ENCODE data around the gene AMBN.
"Not testable (repeated sequence)": the region's sequence is repeated elsewhere in the genome, so short reads cannot be mapped to it uniquely, and the experiment has no call there.

The AMBN gene

DNA sequence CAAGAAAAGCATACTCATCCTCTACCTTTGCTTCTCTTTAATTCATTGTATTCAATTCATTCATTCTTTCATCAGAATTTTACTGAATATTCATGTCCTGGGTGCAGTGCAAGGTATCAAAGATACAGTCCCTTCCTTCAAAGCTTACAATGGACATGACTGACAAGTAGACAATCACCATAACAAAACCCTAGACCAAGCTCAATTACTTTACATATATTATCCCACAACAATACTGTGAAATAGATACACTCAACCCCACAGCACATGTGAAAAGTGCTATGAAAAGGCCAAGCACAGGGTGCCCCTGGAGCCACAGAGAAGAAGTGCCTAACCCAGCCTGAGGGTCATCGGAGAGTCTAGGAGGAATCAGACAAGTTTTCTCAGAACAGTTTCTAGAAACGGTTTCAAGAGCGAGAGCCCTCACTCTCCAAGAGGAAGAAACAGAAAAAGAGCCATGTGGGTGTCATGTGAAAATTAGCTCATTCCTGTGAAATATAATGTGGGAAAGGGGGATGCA lies 15.3 kb downstream of the AMBN start:
- DNase-seq (ENCODE audit: low read depth) = no peak

DNA sequence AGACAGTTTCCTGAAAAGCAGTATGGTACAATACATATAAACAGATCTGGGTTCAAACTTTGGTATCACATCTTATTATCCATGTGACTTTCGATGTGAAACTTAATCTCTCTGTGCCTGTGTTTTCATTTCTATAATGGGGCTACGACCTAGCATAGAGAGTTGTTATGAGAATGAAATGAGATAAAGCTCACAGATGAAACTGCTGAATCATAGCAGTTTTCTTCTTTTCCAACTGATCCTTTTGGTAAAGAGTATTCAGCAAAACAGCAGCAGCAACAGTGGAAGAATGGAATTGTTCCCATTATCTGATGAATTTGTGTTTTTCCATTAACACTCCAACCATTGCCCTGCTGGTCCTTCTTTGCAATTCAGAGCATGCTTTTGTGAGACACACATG lies 16.3 kb downstream of the AMBN start:
- no peak for DNase-seq (ENCODE audit: low read depth)

DNA sequence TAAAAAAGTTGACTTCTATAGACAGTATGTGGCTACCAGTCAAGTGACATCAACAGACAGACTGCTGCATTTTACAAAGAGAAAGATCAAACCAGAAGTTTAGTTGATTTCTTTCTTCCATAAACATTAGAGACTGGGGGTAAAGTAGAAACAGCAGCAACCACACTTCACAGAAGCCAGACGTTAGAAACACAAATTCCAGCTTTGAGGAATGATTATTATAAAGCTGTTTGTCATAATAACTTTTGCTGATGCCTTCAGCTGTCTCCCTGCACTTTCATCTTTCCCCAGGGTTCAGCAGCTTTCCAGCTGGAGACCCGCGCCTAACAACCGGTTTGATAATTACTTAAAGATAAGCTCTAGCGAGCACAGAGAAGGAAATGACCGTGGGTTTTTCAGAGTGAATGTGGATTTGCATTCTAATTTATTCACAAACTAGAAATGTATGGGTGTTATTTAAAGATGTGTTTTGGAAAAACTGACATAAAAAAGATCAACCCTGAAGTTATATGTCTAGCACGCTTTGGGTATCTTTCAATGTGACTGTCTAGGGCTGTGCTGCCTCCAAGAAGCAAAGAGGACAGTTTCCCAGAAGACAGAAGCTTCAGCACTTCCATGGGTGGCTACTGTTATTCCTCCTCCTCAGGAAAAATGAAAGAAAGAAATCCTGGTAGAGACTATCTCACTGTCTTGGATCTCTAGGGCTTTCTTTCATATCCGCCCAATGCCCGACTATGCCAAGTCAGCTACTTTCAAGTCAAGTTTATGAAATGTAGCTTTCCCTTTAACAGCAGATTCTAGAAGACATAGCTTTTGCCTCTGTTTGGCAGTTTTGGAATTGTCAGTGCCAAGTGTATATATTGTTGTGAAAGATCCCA lies 21.5 kb downstream of the AMBN start:
- no peak for DNase-seq (ENCODE audit: low read depth)

DNA sequence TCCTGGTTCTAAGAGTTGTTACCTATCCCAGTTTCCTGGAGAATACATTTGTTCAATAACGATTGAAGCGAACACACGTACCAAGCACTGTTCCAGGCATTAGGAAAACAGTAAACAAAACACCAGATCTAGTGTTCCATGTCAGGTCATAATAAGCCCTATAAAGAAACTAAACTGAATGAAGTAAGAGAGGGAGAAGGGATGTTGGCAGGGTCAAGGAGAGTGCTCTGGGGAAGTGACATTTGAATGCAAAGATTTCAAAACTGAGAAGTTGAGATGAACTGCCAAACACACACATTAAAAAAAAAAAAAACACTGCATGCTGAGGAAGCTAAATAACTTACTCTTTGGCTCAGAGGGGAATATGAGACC lies 22.1 kb downstream of the AMBN start:
- DNase-seq (ENCODE audit: low read depth) = no peak

DNA sequence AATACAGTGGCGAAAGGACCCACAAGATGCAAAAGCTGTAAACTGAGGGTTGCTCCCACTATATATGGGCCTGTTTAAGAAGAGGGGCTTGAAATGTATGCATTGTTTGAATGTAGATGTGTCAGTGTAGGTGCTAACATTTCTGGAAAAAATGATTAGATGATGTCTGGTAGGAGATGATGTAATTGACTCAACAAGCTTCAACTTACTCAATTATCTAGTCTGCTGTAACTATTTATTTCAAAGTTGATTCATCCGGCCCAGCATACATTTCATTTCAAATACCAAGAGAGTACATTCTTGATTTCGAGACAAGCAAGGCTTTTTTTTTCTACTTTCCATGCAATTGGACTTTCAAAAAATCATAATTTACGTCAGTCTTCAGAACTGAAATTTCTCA lies 27.2 kb downstream of the AMBN start:
- no peak for DNase-seq (ENCODE audit: low read depth)

DNA sequence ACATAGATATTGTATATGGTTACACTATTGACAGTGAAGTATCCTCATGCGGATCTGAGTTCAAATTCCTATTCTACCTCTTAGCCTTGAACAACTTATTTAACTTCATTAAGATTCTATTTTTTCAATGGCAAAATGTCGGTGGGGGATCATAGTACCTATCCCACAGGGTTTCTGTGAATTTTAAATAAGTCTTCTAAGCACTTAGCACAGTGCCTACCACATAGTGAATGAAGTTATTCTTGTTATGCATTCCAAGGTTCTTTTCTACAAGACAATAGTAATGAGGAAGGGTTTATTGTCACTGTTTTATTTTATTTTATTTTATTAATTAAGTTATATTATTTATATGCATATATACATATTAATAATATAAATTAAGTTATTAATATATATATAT lies 27.7 kb downstream of the AMBN start:
- no peak for DNase-seq (ENCODE audit: low read depth)

DNA sequence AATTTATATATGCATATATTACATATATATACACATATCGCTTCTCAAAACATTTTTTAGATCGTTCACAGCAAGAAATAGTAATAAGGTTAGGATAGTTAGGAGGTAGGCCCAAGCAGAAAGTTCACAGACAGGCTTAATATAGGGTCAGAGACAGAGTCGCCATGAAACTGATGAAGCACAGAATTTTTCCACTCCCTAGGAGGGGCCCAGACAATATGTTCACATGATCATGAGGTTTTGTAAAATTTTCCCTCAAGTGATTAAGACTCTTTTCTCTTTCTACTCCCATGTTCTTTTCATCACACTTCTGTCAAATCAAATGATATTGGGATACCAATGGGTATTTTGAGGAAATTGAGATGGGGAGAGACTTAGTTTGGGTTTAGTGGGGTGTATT lies 31.3 kb downstream of the AMBN start:
- no peak for DNase-seq (ENCODE audit: low read depth)

DNA sequence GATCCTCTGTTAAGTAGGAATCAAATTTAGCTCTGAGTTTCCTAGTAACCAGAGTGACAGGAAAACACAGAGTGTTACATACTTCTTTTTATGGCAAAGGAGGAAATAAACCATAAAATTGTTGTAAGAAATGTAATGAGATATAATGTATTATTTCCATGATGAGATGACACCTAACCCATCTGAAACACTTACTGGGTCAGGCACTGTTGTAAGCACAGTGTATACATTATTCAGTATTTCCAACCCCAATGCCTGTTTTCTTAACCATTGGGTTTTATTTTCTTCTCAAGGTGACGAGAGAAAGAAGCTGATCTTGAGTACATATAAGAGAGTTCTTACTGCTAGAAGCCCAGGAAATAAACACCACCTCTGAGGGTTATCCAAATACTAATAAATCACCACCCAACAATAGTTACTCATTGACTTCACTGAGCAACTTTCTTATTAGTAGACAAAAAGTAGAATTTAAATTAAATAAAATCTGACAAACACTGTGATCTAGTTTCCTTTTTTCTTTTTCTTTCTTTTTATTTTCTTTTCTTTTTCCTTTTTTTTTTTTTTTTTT lies 32.3 kb downstream of the AMBN start:
- DNase-seq (ENCODE audit: low read depth) = no peak

DNA sequence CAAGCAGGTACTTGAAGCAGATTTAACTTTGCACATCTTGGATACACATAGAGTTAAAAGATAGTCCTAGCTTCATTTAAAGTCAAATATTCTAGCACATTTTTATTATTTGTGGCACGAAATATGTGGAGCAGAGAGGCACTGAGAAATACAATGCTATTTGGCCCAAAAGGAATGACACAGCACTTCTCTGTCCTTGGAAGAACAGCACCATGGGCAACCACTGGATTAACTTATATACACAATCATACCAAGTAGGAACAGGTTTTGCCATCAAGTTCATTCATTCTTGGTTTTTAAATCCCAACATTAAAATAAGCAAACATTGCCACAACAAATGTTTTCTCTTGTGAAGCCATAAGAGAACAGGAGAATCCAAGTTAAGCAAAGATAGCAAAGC lies 35.6 kb downstream of the AMBN start:
- no peak for DNase-seq (ENCODE audit: low read depth)

DNA sequence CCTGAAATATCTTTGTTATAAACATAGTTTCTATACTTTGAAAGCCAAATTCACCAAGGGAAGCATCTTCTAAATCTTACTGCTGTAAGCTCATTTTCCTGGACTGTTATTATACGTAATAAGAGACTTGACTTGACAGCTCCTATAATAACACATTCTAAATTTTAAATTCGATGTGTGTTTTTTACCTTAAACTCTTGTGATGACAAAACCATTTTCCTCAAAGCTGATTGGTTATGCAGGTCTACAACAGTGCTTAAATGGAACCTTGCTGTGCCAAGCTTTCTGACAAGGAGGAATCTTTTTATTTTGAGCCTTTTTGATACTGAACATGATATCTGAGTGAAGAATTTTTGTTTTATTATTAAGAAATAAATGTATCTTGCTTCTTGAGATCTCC lies 36.4 kb downstream of the AMBN start, which contains the start of gene ENAM:
Gene ENAM, plus strand, starts transcription at position 301 of the 400 bp plus-strand sequence. CDS start 757 bp downstream, outside the sequence.
- no peak for DNase-seq (ENCODE audit: low read depth)

DNA sequence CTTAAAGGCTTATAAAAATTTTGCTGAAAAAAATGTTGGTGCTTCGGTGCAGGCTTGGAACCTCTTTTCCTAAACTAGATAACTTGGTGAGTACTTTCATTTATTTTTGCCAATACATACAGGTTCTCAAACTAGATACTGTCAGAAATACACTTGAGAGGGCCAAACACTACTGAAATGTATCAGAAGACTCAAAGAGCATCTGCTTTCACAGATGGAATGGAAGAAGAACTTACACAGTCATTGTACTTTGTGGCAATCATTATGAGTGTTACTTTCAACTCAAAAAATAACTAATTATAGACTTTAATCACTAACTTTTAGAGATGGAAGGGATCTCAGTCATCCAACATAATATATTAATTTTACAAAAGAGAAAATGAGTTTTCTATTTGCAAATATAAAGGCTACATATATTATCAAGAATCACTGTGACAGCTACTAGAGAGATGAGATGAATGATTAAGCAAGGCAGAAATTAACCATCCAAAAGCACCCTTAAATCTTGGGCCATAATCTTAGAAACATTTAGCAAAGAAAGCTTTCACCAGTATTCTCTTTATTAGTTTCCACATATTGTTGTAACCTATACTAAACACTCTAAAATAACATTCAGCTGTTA lies 37.5 kb downstream of the AMBN start:
- DNase-seq (ENCODE audit: low read depth) = no peak

DNA sequence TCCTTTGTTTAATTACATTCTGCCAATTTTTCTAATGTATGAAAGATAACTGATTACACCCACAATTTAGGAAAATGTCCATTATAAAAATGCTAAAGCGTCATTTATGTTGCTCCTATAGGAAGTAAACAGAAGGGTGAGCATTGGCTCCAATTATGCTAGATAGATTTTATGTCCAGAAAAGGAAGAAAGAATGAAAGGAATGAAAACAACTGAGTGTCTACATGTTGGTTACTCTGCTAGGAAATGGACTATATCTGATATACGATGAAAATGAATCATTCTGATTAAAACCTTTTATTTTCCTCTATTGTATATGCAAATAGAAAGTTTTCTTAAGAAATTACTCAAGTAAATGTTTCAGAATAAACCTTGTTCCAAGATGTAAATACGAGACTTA lies 38.1 kb downstream of the AMBN start:
- no peak for DNase-seq (ENCODE audit: low read depth)

DNA sequence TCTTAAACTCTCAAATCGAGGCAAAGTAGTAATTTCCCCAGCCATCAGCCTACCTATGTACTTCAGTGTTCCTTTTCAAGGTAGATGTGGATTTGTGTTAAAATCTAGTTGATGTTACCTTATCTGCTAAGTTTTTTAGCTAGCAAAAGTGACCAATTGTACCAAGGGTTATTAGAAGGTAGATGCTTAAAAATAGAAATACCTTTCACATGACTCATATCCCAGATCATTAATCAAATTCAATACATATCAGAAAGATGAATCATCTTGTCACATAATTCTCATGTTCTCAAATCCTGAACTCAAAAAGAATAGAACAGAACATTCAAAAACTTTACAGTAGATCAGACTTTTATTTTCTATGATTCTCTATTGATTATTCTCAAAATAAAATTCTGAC lies 40.0 kb downstream of the AMBN start:
- DNase-seq (ENCODE audit: low read depth) = peak; percentile 70

DNA sequence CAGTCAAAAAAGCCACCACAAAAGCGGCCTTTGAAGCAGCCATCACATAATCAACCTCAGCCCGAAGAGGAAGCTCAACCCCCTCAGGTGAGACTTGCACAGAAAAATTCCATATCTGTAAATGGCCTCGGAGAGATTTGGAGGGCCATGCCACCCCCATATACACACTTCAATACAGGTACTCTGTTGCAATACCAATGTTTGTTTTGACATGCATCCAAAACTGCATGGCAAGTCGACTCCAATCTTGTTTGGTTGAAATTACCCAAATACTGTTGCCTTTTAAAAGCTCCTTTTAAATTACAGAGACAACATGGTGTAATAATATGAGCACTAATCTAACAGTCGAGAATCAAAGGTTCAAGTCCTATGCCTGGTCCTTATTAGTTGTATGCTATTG lies 42.4 kb downstream of the AMBN start:
- no peak for DNase-seq (ENCODE audit: low read depth)

DNA sequence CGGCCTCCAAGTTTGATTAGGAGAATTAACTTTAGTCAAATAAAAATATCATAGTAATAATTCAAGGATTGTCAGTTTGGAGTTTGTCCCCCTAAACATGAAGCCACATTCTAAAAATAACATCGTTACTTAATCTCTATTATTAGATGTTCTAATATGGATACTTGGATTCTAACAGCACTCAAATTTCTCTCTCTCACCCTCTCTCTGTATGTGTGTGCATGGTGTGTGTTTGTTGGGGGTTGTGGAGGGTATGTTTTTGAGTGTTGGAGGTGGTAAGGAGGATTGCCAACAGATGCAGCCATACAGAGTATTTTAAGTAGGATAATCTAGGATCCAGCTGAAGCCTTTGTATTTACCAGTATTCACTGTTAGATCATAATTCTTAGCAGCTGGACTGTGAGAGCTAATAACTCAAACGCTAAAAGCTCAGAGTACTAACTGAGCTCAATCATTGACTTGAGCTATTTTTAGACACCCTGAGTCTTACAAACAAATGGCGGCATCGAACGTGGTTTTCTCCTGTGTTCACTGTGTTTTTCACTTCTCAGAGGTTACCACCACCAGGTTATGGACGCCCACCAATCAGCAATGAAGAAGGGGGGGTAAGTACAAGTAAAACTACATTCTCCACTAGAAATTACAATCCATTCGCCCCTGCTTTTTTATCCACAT lies 45.3 kb downstream of the AMBN start:
- DNase-seq (ENCODE audit: low read depth) = no peak

DNA sequence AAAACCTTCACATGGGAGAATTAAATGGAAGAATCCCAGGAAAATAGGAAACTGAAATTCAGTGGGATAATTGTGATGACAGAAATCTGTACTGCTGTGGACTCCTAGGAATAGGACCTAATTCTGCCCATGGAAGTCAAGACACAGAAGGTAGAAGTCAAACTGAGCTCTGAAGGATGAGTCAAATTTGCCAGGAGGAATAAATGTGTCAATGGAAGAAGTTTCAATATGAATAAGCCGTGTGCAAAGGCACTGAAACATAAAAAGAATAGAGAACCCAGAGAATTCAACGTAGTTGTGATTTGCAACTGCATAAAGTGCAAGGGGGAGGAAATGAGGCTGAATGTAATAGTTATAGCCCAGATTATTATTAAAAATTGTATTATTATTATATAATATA lies 48.1 kb downstream of the AMBN start:
- no peak for DNase-seq (ENCODE audit: low read depth)

DNA sequence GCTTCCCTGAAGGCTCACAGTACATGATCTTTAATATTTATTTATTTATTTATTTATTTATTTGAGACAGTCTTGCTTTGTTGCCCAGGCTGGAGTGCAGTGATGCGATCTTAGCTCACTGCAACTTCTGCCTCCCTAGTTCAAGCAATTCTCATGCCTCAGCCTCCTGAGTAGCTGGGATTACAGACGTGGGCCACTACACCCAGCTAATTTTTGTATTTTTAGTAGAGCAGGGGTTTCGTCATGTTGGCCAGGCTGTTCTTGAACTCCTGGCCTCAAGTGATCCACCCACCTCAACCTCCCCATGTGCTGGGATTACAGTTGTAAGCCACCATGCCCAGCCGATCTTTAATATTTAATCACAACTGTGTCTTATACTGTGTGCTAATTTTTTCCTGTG lies 58.7 kb downstream of the AMBN start:
- not testable (repeated sequence) for DNase-seq (ENCODE audit: low read depth)

DNA sequence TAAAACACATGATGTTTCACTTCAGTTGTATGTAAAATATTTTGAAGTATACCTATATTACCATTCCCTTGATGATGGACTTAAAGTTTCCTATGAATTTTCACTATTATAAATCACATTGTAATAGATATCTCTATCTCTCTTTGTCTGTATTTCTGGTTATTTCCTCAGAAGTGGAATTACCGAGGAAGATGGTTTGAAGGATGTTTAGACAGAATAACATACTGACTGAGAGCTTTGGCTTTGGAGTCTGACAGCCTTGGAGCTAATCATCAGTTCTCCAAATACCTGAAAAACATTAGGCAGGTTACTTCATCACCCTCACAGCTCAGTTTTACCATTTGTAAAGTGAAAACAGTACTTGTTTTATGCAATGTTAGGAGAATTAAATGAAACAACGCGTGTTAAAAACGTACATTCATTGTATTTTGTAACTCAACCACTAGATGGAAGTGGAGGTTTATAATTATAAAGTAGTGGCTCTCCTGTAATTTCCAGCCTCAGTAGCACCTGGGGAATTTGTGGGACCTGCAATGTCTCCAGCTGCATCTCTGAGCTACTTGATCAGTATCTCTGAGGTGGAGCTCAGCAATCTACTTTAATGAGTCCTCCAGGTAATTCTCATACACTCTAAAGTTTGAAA lies 59.9 kb downstream of the AMBN start:
- DNase-seq (ENCODE audit: low read depth) = no peak

DNA sequence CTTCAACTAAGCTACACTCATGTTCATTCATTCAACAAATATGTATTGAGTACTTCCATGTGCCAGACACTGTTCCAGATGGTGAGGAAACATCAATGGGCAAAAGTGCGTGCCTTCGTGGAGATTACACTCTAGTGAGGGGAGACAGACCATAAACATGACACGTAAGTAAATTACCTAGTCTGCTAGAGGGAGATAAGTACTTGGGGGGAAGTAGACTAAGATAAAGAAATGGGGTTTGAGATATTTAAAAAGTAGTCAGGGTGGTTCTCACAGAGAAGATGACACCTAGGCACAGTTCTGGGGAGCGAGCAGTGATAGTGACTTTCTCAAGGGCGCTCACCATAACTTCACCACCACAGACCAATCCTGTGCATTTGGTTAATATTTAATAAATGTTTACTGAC lies 62.6 kb downstream of the AMBN start:
- DNase-seq (ENCODE audit: low read depth) = no peak

Measured in HS-27A (cell line).